Esophagus squamous epithelium (tissue), 4 donors: ENCODE measurements around the gene DNAL4.

Source experiments
- POLR2A ChIP-seq, 4 donors: fragments of 450-650 bp; IDR thresholded peaks; one replicate each; pipeline ENCODE4 v1.6.1; 2017; ENCODE audit warnings: antibody characterized with exemption in 4 of 4, mild to moderate bottlenecking in 4 of 4, moderate library complexity in 3 of 4
- TF ChIP-seq, protein P1 (sequence below), 6 experiments: fragments of 450-650 bp in 4 of 6; fragments of 200-600 bp in 2 of 6; sonication (generic) in 2 of 6; IDR thresholded peaks; one replicate each; pipeline ENCODE4 v1.5.1; 2016 to 2019; ENCODE audit warnings: antibody characterized with exemption in 6 of 6, mild to moderate bottlenecking in 4 of 6, moderate library complexity in 4 of 6

- TF ChIP-seq, protein P1, sequence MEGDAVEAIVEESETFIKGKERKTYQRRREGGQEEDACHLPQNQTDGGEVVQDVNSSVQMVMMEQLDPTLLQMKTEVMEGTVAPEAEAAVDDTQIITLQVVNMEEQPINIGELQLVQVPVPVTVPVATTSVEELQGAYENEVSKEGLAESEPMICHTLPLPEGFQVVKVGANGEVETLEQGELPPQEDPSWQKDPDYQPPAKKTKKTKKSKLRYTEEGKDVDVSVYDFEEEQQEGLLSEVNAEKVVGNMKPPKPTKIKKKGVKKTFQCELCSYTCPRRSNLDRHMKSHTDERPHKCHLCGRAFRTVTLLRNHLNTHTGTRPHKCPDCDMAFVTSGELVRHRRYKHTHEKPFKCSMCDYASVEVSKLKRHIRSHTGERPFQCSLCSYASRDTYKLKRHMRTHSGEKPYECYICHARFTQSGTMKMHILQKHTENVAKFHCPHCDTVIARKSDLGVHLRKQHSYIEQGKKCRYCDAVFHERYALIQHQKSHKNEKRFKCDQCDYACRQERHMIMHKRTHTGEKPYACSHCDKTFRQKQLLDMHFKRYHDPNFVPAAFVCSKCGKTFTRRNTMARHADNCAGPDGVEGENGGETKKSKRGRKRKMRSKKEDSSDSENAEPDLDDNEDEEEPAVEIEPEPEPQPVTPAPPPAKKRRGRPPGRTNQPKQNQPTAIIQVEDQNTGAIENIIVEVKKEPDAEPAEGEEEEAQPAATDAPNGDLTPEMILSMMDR (IDR thresholded peaks at IDR 0.05): no peak
- TF ChIP-seq POLR2A (IDR thresholded peaks at IDR 0.05): no peak
These were observed 56.5 kb downstream of the DNAL4 start for GRCh38 chr22:38737302-38738060.
